ENCODE data around the gene SCN9A. TPM values are rescaled to one million over a fixed set of nuclear protein-coding genes. Genes with fewer than 3 reads are reported as not detected.

The SCN9A gene
- total and polyA plus RNA-seq, 2 of the 8 experiments (the other 6 are each of a cell fraction or from before 2014, with no cell fraction given), result 1.6 to 6.2 TPM

DNA sequence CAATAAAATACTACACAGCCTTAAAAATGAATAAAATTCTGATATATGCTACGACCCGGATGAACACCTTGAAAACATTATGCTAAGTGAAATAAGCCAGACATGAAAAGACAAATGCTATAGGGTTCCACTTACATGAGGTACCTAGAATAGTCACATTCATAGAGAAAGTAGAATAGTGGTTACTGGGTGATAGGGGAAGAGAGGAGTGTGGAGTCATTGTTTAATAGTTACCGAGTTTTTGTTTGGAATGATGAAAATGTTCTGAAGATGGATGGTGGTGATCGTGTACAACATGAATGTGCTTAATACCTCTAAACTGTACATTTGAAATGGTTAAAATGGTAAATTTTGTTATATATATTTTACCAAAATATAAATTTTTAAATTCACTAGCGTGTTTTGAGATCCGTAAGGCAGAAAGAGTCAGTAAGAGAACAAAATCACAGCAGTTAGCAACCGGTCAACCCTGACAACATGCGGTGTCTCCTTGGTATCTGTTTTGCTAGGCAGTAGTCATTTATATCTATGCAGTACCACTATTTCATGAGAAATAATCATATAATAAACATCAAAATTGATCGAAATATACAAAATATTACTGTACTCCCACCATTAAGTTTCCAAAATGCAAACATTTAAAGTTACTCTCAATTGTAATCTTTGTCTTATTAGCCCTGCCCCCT lies 11.1 kb downstream of the SCN9A start (continued):
- TF ChIP-seq, protein P1, sequence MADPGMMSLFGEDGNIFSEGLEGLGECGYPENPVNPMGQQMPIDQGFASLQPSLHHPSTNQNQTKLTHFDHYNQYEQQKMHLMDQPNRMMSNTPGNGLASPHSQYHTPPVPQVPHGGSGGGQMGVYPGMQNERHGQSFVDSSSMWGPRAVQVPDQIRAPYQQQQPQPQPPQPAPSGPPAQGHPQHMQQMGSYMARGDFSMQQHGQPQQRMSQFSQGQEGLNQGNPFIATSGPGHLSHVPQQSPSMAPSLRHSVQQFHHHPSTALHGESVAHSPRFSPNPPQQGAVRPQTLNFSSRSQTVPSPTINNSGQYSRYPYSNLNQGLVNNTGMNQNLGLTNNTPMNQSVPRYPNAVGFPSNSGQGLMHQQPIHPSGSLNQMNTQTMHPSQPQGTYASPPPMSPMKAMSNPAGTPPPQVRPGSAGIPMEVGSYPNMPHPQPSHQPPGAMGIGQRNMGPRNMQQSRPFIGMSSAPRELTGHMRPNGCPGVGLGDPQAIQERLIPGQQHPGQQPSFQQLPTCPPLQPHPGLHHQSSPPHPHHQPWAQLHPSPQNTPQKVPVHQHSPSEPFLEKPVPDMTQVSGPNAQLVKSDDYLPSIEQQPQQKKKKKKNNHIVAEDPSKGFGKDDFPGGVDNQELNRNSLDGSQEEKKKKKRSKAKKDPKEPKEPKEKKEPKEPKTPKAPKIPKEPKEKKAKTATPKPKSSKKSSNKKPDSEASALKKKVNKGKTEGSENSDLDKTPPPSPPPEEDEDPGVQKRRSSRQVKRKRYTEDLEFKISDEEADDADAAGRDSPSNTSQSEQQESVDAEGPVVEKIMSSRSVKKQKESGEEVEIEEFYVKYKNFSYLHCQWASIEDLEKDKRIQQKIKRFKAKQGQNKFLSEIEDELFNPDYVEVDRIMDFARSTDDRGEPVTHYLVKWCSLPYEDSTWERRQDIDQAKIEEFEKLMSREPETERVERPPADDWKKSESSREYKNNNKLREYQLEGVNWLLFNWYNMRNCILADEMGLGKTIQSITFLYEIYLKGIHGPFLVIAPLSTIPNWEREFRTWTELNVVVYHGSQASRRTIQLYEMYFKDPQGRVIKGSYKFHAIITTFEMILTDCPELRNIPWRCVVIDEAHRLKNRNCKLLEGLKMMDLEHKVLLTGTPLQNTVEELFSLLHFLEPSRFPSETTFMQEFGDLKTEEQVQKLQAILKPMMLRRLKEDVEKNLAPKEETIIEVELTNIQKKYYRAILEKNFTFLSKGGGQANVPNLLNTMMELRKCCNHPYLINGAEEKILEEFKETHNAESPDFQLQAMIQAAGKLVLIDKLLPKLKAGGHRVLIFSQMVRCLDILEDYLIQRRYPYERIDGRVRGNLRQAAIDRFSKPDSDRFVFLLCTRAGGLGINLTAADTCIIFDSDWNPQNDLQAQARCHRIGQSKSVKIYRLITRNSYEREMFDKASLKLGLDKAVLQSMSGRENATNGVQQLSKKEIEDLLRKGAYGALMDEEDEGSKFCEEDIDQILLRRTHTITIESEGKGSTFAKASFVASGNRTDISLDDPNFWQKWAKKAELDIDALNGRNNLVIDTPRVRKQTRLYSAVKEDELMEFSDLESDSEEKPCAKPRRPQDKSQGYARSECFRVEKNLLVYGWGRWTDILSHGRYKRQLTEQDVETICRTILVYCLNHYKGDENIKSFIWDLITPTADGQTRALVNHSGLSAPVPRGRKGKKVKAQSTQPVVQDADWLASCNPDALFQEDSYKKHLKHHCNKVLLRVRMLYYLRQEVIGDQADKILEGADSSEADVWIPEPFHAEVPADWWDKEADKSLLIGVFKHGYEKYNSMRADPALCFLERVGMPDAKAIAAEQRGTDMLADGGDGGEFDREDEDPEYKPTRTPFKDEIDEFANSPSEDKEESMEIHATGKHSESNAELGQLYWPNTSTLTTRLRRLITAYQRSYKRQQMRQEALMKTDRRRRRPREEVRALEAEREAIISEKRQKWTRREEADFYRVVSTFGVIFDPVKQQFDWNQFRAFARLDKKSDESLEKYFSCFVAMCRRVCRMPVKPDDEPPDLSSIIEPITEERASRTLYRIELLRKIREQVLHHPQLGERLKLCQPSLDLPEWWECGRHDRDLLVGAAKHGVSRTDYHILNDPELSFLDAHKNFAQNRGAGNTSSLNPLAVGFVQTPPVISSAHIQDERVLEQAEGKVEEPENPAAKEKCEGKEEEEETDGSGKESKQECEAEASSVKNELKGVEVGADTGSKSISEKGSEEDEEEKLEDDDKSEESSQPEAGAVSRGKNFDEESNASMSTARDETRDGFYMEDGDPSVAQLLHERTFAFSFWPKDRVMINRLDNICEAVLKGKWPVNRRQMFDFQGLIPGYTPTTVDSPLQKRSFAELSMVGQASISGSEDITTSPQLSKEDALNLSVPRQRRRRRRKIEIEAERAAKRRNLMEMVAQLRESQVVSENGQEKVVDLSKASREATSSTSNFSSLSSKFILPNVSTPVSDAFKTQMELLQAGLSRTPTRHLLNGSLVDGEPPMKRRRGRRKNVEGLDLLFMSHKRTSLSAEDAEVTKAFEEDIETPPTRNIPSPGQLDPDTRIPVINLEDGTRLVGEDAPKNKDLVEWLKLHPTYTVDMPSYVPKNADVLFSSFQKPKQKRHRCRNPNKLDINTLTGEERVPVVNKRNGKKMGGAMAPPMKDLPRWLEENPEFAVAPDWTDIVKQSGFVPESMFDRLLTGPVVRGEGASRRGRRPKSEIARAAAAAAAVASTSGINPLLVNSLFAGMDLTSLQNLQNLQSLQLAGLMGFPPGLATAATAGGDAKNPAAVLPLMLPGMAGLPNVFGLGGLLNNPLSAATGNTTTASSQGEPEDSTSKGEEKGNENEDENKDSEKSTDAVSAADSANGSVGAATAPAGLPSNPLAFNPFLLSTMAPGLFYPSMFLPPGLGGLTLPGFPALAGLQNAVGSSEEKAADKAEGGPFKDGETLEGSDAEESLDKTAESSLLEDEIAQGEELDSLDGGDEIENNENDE (IDR thresholded peaks at IDR 0.05; ENCODE audit: insufficient replicate concordance, low read length), result no peak
- TF ChIP-seq EGR1 (IDR thresholded peaks at IDR 0.05; ENCODE audit: borderline replicate concordance, low read depth, low read length) (no peak), HDAC2 (IDR thresholded peaks at IDR 0.05; ENCODE audit: borderline replicate concordance in 1 of 2, low read depth in 2 of 2, low read length in 2 of 2) (no peak), RFX5 (IDR thresholded peaks at IDR 0.05; ENCODE audit: borderline replicate concordance, low read depth, low read length) (no peak), TCF12 (IDR thresholded peaks at IDR 0.05; ENCODE audit: low read depth, low read length) (no peak), SIX5 (IDR thresholded peaks at IDR 0.05; ENCODE audit: low read depth, low read length) (no peak), TAF7 (optimal IDR thresholded peaks at IDR 0.05; ENCODE audit: borderline replicate concordance, low read depth, low read length) (no peak), GABPA (IDR thresholded peaks at IDR 0.05; ENCODE audit: borderline replicate concordance, insufficient read depth, low read length) (no peak), RAD21 (IDR thresholded peaks at IDR 0.05 in 1 of 2, conservative IDR thresholded peaks at IDR 0.05 in 1 of 2; ENCODE audit: low read depth in 2 of 2, low read length in 2 of 2) (no peak)

All from H1 (cell line).